Muscle layer of colon (tissue), 2 donors: ENCODE results near the gene UTP20.

Experiments used
- H3K27ac ChIP-seq: one replicate; pipeline ENCODE4 v1.7.0; 2013; ENCODE audit warnings: low read depth, mild to moderate bottlenecking, low read length, moderate library complexity
- H3K27me3 ChIP-seq, 2 donors: one replicate each; pipeline ENCODE4 v1.7.0; 2013; ENCODE audit warnings: low read length in 2 of 2, mild to moderate bottlenecking in 2 of 2; ENCODE audit not compliant: insufficient read depth in 2 of 2, control insufficient read depth in 1 of 2
- H3K36me3 ChIP-seq: one replicate; pipeline ENCODE4 v1.7.0; 2013; ENCODE audit warnings: mild to moderate bottlenecking, low read length; ENCODE audit not compliant: insufficient read depth
- H3K4me1 ChIP-seq: one replicate; pipeline ENCODE4 v1.7.0; 2013; ENCODE audit warnings: mild to moderate bottlenecking, low read length; ENCODE audit not compliant: insufficient read depth
- H3K4me3 ChIP-seq, 2 donors: one replicate each; pipeline ENCODE4 v1.7.0; 2013; ENCODE audit warnings: low read length in 2 of 2, low read depth in 1 of 2, mild to moderate bottlenecking in 1 of 2, moderate library complexity in 1 of 2
- H3K9ac ChIP-seq: one replicate; pipeline ENCODE4 v1.7.0; 2013; ENCODE audit warnings: low read length
- H3K9me3 ChIP-seq: one replicate; pipeline ENCODE4 v1.7.0; 2013; ENCODE audit warnings: mild to moderate bottlenecking, low read length
- donor health status: abdominal sarcoma.
- donor health status: Adenocarcinoma of cecum.

Gene UTP20

GRCh38 chr12:101436136-101436535 is 156.2 kb downstream of the UTP20 start:
- Histone ChIP-seq H3K9ac (no peak overlapping the region), H3K36me3 (no peaks in the 10 kb centered on the region), H3K27me3 (no peaks in the 10 kb centered on the region), H3K9me3 (no peaks in the 10 kb centered on the region), H3K4me1 (no peaks in the 10 kb centered on the region), H3K27ac (no peak overlapping the region), H3K4me3 (no peak overlapping the region)
